Stimulated activated CD8-positive, alpha-beta memory T cell treated with anti-CD3 and anti-CD28 coated beads, Interleukin-12 subunit alpha, Interleukin-12 subunit beta, amount 100 ng/mL, for 1 hour (primary cell): ENCODE measurements around the gene PCNX1.

ENCODE experiments used
- DNase-seq: peaks from one replicate; pipeline ENCODE4 v3.0.0-alpha.2; 2020; ENCODE audit warnings: low read depth

Gene PCNX1

DNA sequence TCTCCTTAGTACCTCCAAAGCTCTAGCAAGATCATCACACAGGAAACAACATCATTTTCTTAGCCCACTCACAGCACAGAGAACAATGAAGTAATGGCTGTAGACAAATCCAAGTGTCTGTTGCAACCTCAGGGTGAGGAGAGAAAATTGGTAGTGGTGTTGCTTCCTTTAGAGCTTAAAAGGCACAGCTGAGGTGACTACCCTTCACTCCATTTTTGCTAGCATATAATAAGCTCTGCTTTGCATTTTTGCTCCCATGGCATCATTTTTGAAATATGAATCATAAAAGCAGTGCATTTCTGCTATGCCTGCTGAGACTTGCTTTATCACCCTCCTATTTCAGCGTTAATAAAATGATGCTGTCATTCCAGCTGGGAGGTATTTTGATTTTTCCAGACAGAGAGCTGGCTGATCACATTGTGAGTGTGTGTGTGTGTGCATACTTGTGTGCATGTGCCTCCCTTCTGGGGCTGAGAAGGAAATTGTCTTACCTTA is 18.5 kb upstream of the PCNX1 start:
- DNase-seq: no peak

DNA sequence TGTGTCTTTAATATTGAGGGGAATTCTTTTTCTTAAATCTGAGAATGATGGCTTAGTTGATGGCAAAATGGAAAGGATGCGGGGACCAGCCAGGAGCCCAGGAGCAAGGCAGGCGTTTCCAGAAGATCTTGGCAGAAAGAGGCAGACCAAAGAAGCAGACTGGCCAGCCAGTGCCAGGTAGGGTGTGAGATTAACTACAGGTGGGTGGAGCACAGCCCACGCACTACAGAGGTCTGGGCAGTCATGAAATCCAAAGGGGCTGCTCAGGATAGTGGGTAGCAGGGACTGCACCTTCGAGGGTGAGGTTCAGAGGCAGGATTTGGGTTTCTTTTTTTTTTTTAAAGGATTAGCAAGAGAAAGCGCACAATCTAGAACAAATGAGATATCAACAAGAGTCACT is 17.7 kb upstream of the PCNX1 start:
- no peak for DNase-seq

DNA sequence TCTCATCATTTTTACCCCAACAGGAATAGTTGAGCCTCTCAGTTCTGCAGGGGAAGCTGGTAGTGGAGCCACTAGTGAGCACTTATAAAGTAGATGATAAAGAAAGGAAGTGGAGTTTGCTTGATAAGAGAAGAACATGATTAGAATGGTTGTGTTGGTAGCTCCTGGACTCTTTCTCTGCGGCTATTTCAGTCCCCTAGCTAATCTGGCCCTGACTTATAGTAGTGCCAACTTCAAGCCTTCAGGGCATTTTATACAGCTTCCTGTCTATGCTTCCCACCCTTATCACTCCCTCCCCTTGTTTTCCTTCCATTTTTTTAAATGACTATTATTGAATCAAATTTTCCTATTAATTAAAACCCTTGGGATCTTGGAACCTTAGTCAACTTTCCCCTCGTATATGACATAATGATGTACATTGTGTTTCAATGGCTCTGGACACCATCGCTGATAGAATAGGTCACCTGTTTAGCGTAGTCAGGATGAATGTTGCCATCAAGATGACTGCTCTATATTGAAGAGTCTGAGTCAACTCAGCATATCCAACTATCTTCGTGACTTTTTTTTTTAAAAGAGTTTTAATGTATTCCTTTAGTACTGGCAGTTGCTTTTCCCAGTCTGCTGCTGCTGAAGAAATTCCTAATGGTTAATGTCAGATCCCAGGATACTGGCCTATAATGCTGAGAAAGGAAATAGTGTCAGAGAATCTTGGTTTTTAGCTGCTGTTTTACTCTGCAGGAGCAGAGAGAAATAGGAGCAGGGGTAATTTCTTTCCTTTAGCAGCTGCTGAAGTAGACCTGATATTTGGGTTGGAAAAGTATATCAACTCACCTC is 16.2 kb upstream of the PCNX1 start:
- DNase-seq: no peak

DNA sequence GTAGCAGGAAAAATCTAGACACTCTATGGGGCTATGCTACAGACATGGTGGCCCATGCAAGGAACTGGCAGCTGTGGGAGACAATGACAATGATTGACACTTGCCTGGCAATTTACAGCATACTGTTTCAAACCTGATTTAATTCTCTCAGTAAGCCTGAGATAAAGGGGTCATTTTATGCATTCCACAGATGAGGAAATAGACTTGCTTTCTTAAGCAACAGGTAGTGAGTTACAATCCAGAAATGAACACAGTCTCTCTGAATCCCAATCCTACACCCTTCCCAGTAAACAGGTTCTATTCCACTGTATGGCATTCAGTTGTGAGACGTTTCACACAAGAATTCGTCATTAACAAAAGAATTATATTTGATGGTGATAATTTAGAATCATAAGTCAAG is 15.5 kb upstream of the PCNX1 start:
- no peak for DNase-seq

DNA sequence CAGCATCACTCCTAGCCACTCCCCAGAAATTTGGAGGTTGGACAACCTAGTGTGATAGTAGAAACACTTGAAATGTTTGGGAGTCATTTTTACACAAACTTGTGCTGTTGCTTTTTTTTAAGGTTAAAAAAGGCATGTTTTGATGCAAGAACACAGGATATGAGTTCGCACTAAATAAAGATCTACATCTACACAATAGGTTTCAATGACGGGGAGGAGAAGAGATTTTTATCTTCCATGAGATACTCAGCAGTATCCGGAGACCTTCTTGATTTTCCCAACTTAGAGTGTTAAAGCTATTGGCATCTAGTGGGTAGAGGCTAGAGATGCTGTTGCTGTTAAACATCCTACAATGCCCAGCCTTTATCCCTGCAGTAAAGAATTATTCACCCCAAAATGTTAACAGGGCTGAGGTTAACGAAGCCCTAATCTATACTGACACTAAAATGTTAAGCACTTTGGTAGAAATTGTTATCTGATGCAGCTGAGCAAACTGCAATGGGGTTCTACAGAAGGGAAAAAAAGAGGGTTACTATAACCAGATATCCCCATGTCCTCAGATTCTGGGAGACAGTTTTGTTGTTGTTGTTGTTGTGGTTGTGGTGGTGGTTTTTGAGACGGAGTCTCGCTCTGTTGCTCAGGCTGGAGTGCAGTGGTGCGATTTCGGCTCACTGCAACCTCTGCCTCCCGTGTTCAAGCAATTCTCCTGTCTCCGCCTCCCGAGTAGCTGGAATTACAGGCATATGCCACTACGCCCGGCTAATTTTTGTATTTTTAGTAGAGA is 14.0 kb upstream of the PCNX1 start:
- DNase-seq: no peak

DNA sequence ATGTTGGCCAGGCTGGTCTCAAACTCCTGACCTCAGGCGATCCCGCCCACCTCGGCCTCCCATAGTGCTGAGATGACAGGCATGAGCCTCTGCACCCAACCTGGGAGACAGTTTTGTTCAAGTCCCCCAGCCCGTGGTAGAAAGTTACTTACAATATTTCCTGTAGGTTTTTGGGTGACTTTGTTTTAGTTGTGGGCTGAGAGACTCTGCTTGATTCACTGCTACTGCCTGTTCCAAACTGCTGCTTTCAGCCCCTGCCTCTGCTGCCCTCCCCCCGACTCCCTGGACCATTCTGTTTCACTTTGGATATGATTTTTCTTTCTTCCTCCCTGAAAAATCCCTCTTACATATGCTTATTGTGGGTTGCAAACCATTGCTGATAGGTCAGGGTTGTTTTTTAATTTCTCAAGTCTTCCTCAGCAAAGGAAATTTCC is 13.4 kb upstream of the PCNX1 start:
- DNase-seq: no peak

DNA sequence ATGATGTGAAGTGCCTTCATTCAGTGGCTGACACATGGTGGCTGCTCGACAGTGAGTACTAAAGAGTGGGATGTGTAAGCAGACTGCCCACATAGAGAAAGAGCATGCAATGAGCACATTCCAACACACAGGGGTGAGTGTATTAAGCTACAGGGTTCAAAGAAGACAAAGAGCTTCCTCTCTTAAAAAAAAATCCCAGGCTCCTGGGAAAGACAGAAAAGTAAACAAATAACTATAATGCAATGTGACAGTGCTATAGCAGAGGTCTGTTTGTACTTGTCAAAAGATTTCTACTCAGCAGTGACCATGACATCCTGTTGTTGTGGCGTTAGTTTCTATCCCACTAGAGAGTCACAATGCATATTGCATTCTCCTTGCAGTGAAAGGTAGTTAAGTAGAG is 12.4 kb upstream of the PCNX1 start:
- DNase-seq: no peak

DNA sequence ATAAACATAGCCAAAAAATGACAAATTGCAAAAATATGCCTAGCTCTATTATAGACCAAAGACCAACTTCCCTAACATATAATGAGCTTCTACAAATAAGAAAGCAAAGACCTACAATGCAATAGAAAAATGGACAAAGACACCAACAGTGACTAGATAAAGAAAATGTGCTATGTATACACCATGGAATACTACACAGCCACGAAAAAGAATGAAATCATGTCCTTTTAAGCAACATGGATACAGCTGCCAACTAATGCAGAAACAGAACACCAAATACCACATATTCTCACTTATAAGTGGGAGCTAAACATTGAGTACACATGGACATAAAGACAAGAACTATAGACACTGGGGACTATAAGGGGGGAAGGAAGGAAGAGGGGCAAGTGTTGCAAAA is 10.9 kb upstream of the PCNX1 start:
- DNase-seq: no peak

DNA sequence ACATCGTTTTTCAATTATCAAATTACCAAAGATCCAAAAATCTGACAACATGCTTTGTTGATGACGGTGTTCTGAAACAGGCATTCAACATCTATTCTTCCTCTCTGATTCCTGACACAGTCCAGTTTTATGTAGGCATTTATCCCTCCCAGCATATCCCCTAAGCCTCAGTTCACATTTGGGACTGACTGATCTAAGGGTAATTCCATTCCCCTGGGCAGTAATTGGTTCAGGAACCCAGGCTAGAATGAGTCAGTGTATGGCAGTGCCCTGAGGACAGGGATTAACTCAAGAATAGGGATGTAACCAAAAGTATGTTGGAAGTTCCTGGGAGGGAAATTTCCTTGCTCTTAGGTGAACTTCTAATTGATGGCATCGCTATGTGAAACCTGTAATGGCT is 10.3 kb upstream of the PCNX1 start:
- DNase-seq: no peak

DNA sequence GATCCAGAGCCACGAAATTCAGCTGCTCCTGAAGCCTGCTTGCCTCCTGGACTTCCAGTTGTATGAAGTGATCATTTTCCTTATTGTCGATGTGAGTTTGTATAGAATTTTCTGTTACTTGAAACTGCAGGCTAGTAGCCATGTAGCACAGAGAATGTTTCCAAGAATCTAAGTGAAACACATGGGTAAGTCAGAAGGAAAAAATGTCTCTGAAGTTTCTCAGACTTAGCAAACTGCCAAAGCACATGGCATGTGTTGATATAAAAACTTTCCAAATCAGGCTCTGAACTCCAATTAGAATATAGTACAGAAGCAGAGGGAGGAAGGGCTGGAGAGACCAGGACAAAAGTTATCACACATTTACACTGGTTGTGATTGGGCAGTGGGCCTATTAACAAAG is 9.8 kb upstream of the PCNX1 start:
- DNase-seq: no peak

DNA sequence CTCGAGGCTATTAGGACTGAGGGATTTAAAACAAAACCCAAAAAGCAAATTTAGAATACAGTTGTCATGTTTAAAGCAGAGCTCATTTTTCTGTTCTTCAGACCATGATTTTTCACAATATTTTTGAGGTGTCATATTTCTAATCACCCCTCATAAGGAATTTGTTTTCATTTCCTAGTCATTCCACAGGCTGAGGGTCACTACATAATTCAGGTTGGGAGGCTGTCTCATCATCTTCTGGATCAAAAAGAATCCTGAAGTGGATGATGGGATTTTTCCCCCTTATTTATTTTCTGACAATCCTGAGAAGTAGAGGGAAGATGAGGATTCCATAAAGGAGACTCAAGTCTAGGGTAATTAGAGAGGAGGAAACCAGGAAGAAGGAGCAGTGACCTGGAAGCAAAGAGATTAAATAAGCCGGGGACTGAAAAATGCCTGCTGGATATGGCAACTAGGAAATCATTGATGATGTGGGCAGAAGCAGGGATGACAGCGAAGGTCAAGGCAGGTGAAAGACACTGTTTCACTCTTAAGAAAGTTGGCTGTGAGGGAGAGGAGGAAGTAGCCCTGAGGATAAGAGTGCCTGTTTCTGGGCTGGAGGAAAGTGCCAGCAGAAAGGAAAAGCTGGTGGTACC is 9.0 kb upstream of the PCNX1 start:
- DNase-seq: no peak

DNA sequence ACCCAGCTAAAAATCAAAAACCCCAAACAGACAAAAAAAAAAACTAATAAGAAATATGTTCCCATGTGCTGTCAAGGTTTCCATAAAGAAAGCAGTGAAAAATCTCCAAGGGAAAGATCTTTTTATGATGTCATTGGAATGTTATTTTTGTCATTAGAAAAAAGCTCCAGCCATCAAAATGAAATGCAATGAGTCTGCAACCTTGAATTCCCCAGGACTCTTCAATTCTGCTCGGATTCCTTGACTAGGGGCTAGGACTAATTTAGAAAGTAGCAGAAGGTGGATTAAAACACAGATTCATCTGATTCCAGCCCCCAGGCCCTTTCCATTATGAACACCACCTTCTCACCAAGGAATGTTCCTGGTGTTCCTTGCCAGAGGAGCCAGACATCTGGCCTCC is 6.0 kb upstream of the PCNX1 start:
- DNase-seq: no peak

DNA sequence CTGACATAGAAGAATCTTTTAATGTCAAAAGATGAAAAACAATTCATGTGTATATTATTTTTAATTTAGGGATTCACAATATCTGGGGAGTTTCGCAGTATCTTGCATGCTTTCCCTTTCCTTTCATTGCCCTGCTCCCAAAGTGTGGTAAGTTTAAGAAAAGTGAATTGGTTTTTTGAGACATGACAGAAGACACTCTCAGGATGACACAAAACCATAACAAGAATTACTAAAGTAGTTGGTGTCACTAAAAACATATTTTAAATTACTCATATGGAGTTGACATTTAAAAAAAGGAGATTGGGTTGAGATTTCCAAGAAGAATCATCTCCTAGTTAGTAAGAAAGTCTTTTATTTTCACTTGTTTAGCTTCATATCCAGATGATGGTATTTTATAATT is 5.1 kb upstream of the PCNX1 start:
- no peak for DNase-seq

DNA sequence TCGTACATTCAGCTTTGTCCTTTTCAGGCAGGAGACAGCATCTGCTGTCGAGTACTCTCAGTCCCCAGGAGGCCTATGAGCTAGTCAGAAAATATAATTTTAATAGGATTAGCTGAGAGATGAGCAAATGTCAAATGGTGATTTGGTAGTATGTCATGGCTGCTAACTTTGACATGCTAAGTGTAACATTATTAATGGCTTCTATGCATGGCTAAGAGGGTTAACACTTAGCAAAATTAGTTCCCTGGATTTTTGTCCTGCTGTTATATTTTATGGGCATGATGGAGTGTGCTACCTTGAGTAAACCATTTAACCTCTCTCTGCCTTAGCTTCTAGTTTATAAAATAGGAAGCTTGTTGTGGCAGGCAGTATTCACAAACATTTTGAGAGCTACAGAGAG is 2.9 kb upstream of the PCNX1 start:
- DNase-seq: no peak

DNA sequence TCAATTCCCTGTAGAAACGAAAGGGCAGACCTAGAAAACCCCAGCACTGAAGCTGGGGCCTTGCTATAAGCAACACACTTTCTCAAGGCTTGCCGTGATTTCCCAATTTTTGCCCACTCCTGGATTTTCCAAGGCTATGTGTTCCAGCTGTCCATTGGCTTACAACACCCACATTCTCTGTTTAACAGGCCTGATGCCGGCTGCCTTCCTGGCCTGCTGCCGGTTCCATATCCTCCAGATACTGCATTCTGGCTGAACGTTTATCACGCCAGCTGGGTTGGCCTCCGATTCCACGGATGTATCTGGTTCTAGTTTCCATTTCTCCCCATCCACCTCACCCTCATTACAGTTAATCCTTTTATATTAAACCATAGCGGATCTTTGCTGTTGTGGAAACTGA is 2.0 kb upstream of the PCNX1 start:
- no peak for DNase-seq

DNA sequence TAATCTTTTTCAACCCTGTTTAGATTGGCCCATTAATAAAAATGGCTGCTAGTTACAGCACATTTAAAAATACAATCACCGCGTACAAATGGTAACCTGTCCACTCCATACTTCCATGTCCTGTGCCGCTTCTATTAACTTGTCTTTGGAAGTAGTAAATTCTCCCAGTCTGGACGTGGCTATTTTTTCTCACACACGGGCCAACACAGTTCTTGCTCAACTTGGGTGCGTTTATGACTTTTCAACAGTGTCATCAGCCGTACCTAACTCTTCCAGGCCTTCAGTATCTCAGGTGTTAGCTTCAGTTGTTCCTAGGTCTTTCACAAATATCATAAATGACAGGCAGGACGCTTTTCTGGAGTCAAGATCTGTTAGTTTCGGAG is 475 bp upstream of the PCNX1 start:
- DNase-seq: no peak

DNA sequence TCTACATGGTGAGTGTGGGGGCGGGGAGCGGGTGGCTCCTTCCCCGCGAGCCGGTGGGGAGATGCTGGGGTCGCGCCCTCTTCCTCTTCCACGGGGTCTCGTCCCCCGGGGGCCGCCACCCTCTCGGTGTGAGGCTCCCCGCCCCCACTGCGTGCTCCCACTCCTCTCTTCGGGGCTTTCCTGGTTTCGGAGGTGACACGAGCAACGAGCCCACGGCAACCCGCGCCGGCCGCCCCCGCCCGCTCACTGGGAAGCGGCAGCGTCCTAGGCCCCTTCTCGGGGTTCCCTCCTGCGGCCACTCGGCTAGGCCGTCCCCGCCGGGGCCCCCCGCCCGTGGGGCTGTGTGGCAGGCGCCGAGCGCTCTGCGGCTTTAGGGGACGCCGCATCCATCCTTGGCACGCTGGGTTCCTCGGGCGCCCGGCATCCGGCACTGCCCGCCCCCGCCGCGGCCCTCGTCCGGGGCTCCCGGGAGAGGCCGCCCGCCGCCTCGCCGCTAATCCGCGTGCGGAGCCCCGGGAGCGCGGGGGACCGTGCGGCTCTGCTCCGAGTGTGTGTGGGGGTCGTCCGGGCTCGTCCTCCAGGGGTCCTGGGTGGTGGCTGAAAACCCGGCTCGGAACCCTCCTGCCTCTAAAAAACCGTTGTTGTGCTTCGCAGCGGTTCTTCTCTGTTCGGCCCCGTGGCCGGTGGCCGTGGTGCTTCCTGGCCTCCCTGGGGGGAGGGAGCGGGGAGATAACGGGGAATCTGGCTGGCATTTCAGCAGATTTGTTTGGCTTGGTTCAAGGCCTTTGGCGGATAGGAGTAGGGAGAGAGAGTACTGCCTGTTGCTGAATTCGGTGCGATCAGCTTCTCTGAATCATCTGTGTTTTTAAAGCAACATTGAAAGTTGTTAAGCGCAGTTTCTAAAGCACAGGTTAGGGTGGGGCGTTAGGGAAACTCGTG is 1.0 kb downstream of the PCNX1 start:
- no peak for DNase-seq

DNA sequence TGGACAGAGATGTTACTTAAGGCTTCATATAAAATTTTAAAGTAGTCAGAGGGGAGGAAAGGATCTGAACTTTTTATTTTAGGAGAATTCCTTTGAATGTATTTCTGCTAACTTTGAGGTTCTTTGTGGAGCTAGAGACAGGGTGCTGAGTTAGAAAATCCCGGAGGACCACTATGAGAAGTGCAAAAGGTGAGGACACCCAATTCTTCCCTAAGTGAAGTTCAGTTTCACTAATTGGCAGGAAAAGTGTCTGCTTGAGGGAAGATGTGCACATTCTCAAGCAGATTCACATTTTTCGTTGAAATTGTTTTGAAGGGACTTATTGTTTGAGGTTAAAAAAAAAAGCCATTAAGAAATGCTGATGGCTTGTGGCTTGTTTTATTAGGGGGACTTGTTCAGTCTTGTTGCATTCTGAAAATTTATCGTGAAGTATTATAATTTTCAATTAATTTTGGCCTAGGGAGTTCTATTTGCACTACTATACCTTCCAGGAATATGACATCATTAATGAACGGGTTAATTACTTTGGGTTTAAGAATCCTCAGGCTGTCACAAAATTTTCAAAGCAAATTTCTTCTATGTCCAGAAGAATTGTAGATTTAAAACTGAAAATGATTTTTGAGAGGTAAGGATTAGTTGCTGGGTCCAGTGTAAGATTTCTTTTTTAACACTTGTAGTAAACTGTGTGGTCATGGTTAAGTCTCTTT is 1.8 kb downstream of the PCNX1 start:
- DNase-seq: no peak

DNA sequence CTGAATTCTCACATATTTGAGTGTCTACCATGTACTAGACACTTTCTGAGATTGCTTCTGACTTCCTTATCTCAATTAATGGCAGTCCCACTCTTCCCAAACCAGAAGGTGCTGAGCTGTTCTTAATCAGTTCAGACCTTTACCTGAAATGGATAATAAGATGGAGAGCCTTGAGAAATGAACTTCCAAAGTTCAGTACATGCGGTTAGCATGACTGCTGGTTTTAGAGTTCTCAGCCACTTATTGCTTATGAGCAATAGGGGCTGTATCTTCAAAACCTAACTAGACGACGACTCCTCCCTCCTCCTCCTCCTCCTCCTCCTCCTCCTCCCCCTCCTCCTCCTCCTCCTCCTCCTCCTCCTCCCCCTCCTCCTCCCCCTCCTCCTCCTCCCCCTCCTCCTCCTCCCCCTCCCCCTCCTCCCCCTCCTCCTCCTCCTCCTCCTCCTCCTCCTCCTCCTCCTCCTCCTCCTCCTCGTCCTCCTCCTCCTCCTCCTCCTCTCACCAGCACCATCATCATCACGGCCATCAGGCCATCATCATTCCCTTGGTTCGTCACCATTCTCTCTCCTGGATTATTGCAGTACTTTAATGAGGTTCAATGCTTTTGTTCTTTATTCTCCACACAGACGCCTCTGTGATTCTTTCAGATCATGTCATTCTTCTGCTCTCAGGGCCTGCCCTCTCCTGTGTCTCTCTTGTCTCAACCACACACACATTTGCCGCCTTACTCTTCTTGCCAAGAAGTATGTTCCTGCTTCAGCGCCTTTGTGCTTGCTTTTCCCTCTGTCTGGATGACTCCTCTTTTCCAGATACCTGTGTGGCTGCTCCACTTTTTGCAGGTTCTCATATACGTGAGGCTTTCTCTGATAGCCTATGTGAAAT is 2.7 kb downstream of the PCNX1 start:
- no peak for DNase-seq

DNA sequence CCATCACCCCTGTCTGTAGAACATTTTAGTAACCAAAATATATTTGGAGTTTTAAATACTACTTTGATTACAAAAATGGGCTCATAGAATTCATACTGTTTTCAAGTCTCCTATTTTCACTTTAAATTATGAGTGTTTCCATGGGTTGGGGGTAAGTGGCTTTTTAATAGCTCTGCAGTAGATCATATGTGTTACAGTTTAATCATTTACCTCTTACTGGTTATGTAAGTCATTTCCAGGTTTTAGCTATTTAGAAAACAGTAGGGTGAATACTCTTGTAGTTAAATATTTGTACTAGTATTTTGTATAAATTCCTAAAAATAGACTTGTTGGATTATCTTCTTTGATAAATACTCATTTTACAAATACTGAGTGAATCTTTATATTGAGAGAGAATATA is 8.2 kb downstream of the PCNX1 start:
- no peak for DNase-seq
